K562 (cell line): ENCODE results near the gene ANAPC5. TPM values are rescaled to one million over a fixed set of nuclear protein-coding genes. Genes with fewer than 3 reads are reported as not detected.

Source experiments
- BACH1 ChIP-seq: fragments of 200-800 bp; sonication (Bioruptor generic); IDR thresholded peaks from 2 replicates; pipeline ENCODE4 v1.6.1; 2016; ENCODE audit warnings: missing genetic modification characterization, missing compliant biosample characterization
- BCLAF1 ChIP-seq, 2 experiments: fragments of 450-650 bp in 1 of 2; IDR thresholded peaks; 2 replicates each; pipeline ENCODE4 v1.6.1; 2011 to 2017; ENCODE audit warnings: low read depth in 2 of 2, antibody characterized with exemption in 1 of 2, borderline replicate concordance in 1 of 2, low read length in 1 of 2, mild to moderate bottlenecking in 1 of 2, mixed read lengths in 1 of 2; ENCODE audit not compliant: control insufficient read depth in 1 of 2
- CBX5 ChIP-seq: IDR thresholded peaks from 2 replicates; pipeline ENCODE4 v1.6.1; 2014; ENCODE audit warnings: low read depth, borderline replicate concordance
- DNMT1 ChIP-seq: fragments of 450-650 bp; IDR thresholded peaks from 2 replicates; pipeline ENCODE4 v1.6.1; 2016; ENCODE audit warnings: antibody characterized with exemption, mild to moderate bottlenecking
- GATAD2B ChIP-seq: fragments of 450-650 bp; IDR thresholded peaks from 2 replicates; pipeline ENCODE4 v1.6.1; 2017; ENCODE audit warnings: mild to moderate bottlenecking, borderline replicate concordance
- GTF2A2 ChIP-seq: IDR thresholded peaks from 2 replicates; pipeline ENCODE4 v1.6.1; 2016; ENCODE audit warnings: mild to moderate bottlenecking, missing genetic modification characterization, missing compliant biosample characterization
- HDAC2 ChIP-seq: fragments of 450-650 bp; IDR thresholded peaks from 2 replicates; pipeline ENCODE4 v1.6.1; 2016; ENCODE audit warnings: mild to moderate bottlenecking
- HNRNPLL ChIP-seq: fragments of 200-400 bp; formaldehyde crosslinking; IDR thresholded peaks from 2 replicates; pipeline ENCODE4 v1.6.1; 2017; ENCODE audit warnings: low read length, low read depth, mild to moderate bottlenecking; ENCODE audit not compliant: poor library complexity, severe bottlenecking
- NR1H2 ChIP-seq: sonication (generic); formaldehyde crosslinking; IDR thresholded peaks from 2 replicates; pipeline ENCODE4 v1.4.0; 2020; ENCODE audit warnings: mild to moderate bottlenecking, missing genetic modification reagents
- PHF21A ChIP-seq: fragments of 450-650 bp; IDR thresholded peaks from 2 replicates; pipeline ENCODE4 v1.6.1; 2017; ENCODE audit warnings: low read depth, borderline replicate concordance
- POLR2H ChIP-seq: IDR thresholded peaks from 2 replicates; pipeline ENCODE4 v1.6.1; 2016; ENCODE audit warnings: missing genetic modification characterization, low read depth, mild to moderate bottlenecking, control low read depth, missing compliant biosample characterization, moderate library complexity
- RBM17 ChIP-seq: fragments of 200-400 bp; formaldehyde crosslinking; IDR thresholded peaks from 2 replicates; pipeline ENCODE4 v1.6.1; 2017; ENCODE audit warnings: low read depth, mild to moderate bottlenecking, low read length, borderline replicate concordance
- SIRT6 ChIP-seq: IDR thresholded peaks from one replicate; pipeline ENCODE4 v1.6.1; 2012; ENCODE audit warnings: low read depth, mild to moderate bottlenecking, control low read depth, inconsistent platforms, low read length, moderate library complexity
- SLC30A9 ChIP-seq: fragments of 250-450 bp; sonication (Bioruptor Pico); IDR thresholded peaks from 2 replicates; pipeline ENCODE4 v1.8.0; 2022; ENCODE audit warnings: mild to moderate bottlenecking, moderate library complexity
- U2AF2 ChIP-seq: fragments of 200-400 bp; formaldehyde crosslinking; optimal IDR thresholded peaks from 2 replicates; pipeline ENCODE3; 2017; ENCODE audit warnings: low read depth, mild to moderate bottlenecking, low read length
- ZNF316 ChIP-seq: fragments of 450-650 bp; IDR thresholded peaks from 2 replicates; pipeline ENCODE4 v1.6.1; 2016
- ZNF511 ChIP-seq: sonication (generic); formaldehyde crosslinking; IDR thresholded peaks from 2 replicates; pipeline ENCODE4 v1.8.0; 2022; ENCODE audit warnings: mild to moderate bottlenecking, missing genetic modification reagents
- ZNF583 ChIP-seq: fragments of 250-450 bp; sonication (Bioruptor Pico); IDR thresholded peaks from 2 replicates; pipeline ENCODE4 v1.4.0; 2020
- ZNF584 ChIP-seq: fragments of 200-800 bp; sonication (Bioruptor generic); IDR thresholded peaks from 2 replicates; pipeline ENCODE4 v1.6.1; 2016; ENCODE audit warnings: low read depth, mild to moderate bottlenecking, missing genetic modification characterization, missing compliant biosample characterization
- polyA plus RNA-seq, 8 experiments: library from polyadenylated mRNA; depleted of rRNA in 4 of 8; stranded (reverse) in 5 of 8; unstranded in 3 of 8; fragments of >200 nt; fragmentation: Nextera tagmentation in 2 of 8; fragmentation: Illumina TruSeq in 1 of 8; extraction: Ambion mirVana in 2 of 8; extraction: Trizol in 1 of 8; gene quantifications; 2 replicates each; pipeline versions ENCODE4 v1.2.1 to v1.2.3, GENCODE V29; 2011 to 2014; ENCODE audit warnings: inconsistent platforms in 1 of 8, missing spikeins in 1 of 8
- total RNA-seq, 7 experiments: library from RNA; depleted of rRNA in 6 of 7; stranded (reverse); fragments of >200 nt in 6 of 7; fragmentation: Illumina TruSeq in 2 of 7; extraction: Trizol in 2 of 7; gene quantifications; 2 replicates each; pipeline versions ENCODE4 v1.2.1 to v1.2.3, GENCODE V29; 2011 to 2021; ENCODE audit warnings: low replicate concordance in 1 of 7
- TF ChIP-seq, protein P1 (sequence below): sonication (generic); formaldehyde crosslinking; IDR thresholded peaks from 2 replicates; pipeline ENCODE4 v1.8.0; 2022; ENCODE audit warnings: mild to moderate bottlenecking, missing genetic modification reagents

The ANAPC5 gene
- total and polyA plus RNA-seq, 9 of the 15 experiments (the other 6 are each of a cell fraction or from before 2014, with no cell fraction given): 136 to 315 (median 197) TPM

GRCh38 chr12:121296618-121297434 is 55.4 kb downstream of the ANAPC5 start, which contains the start of gene CAMKK2 (continued):
- TF ChIP-seq, protein P1, sequence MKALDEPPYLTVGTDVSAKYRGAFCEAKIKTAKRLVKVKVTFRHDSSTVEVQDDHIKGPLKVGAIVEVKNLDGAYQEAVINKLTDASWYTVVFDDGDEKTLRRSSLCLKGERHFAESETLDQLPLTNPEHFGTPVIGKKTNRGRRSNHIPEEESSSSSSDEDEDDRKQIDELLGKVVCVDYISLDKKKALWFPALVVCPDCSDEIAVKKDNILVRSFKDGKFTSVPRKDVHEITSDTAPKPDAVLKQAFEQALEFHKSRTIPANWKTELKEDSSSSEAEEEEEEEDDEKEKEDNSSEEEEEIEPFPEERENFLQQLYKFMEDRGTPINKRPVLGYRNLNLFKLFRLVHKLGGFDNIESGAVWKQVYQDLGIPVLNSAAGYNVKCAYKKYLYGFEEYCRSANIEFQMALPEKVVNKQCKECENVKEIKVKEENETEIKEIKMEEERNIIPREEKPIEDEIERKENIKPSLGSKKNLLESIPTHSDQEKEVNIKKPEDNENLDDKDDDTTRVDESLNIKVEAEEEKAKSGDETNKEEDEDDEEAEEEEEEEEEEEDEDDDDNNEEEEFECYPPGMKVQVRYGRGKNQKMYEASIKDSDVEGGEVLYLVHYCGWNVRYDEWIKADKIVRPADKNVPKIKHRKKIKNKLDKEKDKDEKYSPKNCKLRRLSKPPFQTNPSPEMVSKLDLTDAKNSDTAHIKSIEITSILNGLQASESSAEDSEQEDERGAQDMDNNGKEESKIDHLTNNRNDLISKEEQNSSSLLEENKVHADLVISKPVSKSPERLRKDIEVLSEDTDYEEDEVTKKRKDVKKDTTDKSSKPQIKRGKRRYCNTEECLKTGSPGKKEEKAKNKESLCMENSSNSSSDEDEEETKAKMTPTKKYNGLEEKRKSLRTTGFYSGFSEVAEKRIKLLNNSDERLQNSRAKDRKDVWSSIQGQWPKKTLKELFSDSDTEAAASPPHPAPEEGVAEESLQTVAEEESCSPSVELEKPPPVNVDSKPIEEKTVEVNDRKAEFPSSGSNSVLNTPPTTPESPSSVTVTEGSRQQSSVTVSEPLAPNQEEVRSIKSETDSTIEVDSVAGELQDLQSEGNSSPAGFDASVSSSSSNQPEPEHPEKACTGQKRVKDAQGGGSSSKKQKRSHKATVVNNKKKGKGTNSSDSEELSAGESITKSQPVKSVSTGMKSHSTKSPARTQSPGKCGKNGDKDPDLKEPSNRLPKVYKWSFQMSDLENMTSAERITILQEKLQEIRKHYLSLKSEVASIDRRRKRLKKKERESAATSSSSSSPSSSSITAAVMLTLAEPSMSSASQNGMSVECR: 0 out of 2 replicates have a peak, but pooled peaks have one; percentile 29
- TF ChIP-seq DNMT1 (no peak), HNRNPLL (peak; percentile 19), PHF21A (no peak), ZNF583 (CRISPR knock-in tag) (0 out of 2 replicates have a peak, but pooled peaks have one; percentile 24), ZNF511 (CRISPR knock-in tag) (no peak; the same call in 1 of the 2 replicates), ZNF584 (CRISPR knock-in tag) (no peak; the same call in 1 of the 2 replicates), HDAC2 (no peak), POLR2H (tag) (no peak), NR1H2 (CRISPR knock-in tag) (no peak), CBX5 (no peak), GTF2A2 (tag) (no peak), ZNF316 (no peak), BCLAF1 (IDR thresholded peaks at IDR 0.05; ENCODE audit: borderline replicate concordance in 1 of 2, control insufficient read depth in 1 of 2, low read depth in 2 of 2, low read length in 1 of 2) (no peak), BACH1 (tag) (no peak), GATAD2B (no peak), SIRT6 (no peak), U2AF2 (no peak), SLC30A9 (CRISPR knock-in tag) (no peak), RBM17 (no peak)
